ENCODE results near the gene HNRNPF.
A peak's percentile ranks its signal among the peaks of the same experiment; 100 is the strongest.
"Not testable (repeated sequence)": the region's sequence is repeated elsewhere in the genome, so short reads cannot be mapped to it uniquely, and the experiment has no call there.

HNRNPF gene

DNA sequence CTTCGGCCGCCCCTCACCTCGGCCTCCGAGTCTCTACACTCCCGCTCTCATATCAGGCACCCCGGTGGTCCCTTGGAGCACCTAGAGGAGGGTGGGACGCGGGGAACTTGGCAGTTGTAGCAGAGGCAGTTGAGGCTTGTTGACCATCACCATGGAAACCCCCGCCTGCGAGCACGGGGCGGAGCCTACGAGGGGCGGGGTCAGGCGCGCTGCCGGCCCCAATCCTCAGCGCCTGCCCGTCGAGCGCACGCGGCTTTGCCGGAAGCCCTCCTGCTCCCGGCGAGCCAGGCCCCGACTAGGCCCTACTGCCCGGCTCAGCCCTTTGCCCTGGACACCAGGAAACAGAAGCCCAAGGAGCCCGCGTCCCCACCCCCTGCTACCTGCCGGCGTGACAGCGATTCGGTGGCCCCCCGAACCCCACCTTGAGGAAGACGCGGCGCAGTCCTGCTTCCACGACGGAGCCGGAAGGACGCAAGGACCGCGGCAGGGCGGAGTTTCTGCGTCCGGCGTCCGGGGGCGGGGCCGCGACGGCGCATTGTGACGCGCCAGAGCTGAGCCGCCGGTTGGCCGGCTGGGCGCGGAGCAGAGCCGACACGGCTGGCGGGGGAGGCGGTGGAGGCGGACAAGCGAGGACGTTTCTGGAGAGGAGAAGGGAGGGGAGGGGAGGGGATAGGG lies at the start of gene HNRNPF:
Gene HNRNPF, minus strand, starts transcription at position 477 of the 675 bp plus-strand sequence. CDS start 21,302 bp downstream, outside the sequence.
- DNase-seq (ENCODE audit: low read depth) = peak; percentile 77

GRCh38 chr10:43458227-43458626 lies 49.2 kb upstream of the HNRNPF start:
- DNase-seq (ENCODE audit: low read depth) = no peak

- not testable (repeated sequence) for DNase-seq (ENCODE audit: low read depth)
Observed at GRCh38 chr10:43456561-43456960, 47.6 kb upstream of the HNRNPF start.

DNA sequence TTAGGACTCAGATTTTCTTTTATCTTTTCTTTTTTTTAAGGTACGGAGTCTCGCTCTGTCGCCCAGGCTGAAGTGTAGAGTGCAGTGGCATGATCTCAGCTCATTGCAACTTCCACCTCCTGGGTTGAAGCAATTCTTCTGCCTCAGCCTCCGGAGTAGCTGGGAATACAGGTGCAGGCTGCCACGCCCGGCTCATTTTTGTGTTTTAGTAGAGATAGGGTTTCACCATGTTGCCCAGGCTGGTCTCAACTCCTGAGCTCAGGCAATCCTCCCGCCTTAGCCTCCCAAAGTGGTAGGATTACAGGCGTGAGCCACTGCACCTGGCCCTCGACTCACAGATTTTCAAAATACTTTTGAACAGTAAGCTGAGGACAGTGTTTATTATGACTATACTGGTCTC lies 45.0 kb upstream of the HNRNPF start:
- not testable (repeated sequence) for DNase-seq (ENCODE audit: low read depth)

DNA sequence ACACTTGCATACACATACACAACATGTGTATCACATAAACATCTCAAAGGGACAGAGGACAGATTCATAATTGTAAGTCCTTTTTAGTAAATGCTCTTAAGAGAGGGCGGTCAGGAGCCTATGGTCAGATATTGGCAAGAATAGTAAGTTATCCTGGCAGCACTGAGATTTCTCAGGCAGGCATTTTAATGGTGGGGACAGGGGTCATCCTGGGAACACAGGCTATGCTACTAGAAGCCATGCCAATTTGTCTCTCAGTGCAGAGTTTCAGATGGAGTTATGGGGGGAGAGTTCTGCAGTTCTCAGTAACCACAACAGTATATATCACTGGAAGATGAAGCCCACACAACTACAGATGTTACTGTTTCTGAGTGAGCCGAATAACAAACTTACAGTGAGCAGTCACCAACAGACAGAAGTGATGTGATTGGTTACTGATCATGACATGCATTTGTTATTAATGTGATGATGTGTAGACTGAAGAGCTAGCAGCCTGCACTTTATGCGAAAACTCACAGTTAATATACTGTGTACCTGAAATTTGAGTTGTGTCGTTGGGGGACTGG lies 44.4 kb upstream of the HNRNPF start:
- DNase-seq (ENCODE audit: low read depth) = no peak

- DNase-seq (ENCODE audit: low read depth) = no peak
Observed at GRCh38 chr10:43452356-43452914, 43.4 kb upstream of the HNRNPF start.

DNA sequence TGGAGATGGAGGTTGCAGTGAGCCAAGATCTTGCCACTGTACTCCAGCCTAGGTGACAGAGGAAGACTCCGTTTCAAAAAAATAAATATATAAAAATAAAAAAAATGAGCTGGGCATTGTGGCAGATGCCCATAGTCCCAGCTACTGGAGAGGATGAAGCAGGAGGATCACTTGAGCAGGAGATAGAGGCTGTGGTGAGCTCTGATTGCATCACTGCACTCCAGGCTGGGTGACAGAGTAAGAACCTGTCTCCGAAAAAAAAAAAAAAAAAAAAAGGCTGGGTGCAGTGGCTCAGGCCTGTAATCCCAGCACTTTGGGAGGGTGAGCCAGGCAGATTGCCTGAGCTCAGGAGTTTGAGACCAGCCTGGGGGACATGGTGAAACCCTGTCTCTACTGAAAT lies 39.8 kb upstream of the HNRNPF start:
- DNase-seq (ENCODE audit: low read depth) = no peak

DNA sequence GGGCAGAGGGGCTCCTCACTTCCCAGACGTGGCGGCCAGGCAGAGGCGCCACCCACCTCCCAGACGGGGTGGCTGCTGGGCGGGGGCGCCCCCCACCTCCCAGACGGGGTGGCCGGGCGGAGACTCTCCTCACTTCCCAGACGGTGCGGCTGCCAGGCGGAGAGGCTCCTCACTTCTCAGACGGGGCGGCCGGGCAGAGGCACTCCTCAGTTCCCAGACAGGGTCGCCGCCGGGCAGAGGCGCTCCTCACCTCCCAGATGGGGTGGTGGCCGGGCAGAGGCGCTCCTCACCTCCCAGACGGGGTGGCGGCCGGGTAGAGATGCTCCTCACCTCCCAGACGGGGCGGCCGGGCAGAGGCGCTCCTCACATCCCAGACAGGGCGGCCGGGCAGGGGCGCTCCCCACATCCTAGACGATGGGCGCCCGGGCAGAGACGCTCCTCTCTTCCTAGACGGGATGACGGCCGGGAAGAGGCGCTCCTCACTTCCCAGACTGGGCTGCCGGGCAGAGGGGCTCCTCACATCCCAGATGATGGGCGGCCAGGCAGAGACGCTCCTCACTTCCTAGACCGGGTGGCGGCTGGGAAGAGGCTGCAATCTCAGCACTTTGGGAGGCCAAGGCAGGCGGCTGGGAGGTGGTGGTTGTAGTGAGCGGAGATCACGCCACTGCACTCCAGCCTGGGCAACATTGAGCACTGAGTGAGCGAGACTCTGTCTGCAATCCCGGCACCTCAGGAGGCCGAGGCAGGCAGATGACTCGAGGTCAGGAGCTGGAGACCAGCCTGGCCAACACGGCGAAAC lies 37.4 kb upstream of the HNRNPF start:
- DNase-seq (ENCODE audit: low read depth) = not testable (repeated sequence)

DNA sequence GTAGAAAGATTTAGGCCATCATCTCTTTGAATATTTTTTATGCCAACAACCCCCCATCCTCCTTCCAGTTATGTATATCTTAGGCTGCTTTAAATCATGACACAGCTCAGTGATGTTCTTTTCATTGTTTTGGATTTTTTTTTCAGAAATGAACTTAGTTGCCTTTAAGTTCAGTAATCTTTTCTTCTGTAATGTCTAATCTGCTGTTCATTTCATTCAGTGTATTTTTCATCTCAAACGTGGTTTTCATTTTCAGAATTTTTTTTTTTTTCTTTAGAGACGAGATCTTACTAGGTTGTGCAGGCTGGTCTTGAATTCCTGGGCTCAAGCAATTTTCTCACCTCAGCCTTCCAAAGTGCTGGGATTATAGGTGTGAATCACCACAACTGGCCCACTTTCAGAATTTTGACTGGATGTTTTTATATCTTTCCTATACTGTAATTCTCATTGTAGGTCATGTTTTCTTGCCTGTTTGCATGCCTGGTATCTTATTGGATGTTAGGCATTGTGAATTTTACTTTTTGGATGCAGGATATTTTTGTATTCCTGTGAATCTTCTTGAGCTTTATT lies 36.0 kb upstream of the HNRNPF start:
- no peak for DNase-seq (ENCODE audit: low read depth)

GRCh38 chr10:43444323-43444722 lies 35.3 kb upstream of the HNRNPF start:
- DNase-seq (ENCODE audit: low read depth) = no peak

DNA sequence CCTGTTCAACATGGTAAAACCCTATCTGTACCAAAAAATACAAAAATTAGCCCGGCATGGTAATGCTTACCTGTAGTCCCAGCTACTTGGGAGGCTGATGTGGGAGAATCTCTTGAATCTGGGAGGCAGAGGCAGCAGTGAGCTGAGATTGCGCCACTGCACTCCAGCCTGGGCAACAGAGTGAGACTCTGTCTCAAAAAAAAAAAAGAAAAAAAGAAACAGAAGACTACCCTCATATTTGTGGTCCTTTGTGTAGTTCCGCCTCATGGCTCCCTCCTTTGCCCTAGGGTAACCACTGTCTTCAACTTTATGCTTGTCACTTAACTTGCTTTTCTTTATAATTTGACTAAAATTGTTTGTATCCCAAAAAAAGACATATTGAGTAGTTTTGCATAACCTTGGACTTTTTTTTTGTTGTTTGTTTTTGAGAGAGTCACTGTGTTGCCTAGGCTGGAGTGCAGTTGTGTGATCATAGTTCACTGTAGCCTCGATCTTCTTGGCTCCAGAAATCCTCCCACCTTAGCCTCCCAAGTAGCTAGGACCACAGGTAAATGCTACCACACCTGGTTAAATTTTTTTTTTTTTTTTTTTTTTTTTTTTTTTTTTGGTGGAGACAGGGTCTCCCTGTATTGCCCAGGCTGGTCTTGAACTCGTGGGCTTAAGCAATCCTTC lies 31.6 kb upstream of the HNRNPF start:
- DNase-seq (ENCODE audit: low read depth) = no peak

GRCh38 chr10:43437141-43437870 lies 28.3 kb upstream of the HNRNPF start:
- DNase-seq (ENCODE audit: low read depth) = no peak

- DNase-seq (ENCODE audit: low read depth) = peak; percentile 51
Observed at GRCh38 chr10:43436291-43437140, 27.5 kb upstream of the HNRNPF start, which contains the start of gene ZNF487. TSS of gene ZNF487 (plus strand) at chr10:43437111. CDS start at chr10:43475814, 38,703 bp downstream.

GRCh38 chr10:43430926-43431663 lies 22.1 kb upstream of the HNRNPF start:
- no peak for DNase-seq (ENCODE audit: low read depth)

DNA sequence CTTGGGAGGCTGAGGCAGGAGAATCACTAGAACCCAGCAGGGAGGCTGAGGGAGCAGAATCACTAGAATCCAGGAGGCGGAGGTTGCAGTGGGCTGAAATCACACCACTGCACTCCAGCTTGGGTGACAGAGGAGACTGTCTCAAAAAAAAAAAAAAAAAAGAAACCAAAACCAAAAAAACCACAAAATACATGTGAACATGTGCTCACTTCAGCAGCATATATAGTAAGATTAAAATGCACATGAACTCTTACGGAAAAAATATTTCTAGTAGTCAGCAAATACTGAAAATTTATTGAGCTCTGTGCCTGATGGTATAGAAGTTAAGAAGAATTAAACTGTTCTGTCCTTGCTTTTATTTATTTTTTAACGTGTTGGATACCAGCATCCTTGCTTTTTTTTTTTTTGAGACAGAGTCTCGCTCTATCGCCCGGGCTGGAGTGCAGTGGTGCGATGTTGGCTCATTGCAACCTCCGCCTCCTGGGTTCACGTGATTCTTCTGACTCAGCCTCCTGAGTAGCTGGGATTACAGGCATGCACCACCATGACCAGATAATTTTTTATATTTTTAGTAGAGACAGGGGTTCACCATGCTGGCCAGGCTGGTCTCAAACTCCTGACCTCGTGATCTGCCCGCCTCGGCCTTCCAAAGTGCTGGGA lies 18.3 kb upstream of the HNRNPF start:
- no peak for DNase-seq (ENCODE audit: low read depth)

GRCh38 chr10:43426476-43426875 lies 17.5 kb upstream of the HNRNPF start:
- DNase-seq (ENCODE audit: low read depth) = not testable (repeated sequence)

DNA sequence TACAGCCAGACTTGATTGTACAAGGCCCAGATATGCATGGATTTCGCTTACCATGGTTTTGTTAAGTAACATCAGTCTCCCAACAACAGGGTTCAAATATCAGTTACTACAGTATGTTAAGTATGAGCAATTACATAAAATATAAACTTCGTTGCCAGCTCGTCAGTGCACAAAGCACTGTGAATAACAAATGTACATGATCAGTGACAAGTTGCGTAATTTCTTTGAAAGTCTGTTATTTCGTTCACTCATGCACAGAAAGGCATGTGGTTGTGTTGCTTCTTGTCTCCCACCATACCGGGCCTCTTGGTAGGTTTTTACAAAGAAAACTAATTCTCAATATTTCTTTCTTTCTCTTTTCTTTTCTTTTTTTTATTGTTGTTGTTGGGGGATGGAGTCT lies 15.4 kb upstream of the HNRNPF start:
- DNase-seq (ENCODE audit: low read depth) = no peak

DNA sequence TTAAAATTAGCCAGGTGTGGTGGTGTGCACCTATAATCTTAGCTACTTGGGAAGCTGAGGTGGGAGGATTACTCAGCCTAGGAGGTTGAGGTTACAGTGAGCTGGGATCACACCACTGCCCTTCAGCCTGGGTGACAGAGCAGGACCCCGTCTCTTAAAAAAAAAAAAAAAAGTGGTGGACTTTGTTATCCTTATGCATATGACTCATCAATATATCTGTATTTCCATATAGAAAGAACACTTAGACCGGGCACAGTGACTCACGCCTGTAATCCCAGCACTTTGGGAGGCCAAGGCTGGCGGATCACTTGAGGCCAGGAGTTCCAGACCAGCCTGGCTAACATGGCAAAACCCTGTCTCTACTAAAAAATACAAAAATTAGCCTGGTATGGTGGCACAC lies 13.0 kb upstream of the HNRNPF start:
- not testable (repeated sequence) for DNase-seq (ENCODE audit: low read depth)

GRCh38 chr10:43421519-43421918 lies 12.5 kb upstream of the HNRNPF start:
- no peak for DNase-seq (ENCODE audit: low read depth)

All from GM04503 (cell line).